ENCODE measurements around the gene PLXNA2.

GRCh38 chr1:208041505-208041904, 202.7 kb downstream of the PLXNA2 start:
- TF ChIP-seq EZH2 (IDR thresholded peaks at IDR 0.05; ENCODE audit: insufficient read depth, low read length), result no peak
- no peak for TF ChIP-seq CTCF (IDR thresholded peaks at IDR 0.05; ENCODE audit: insufficient read depth, low read depth, low read length)

All from astrocyte (in vitro differentiated cells and primary cell).